Measurements from ENCODE around the gene OPHN1. TPM values are rescaled to one million over a fixed set of nuclear protein-coding genes. Genes with fewer than 3 reads are reported as not detected.

OPHN1 gene
- total RNA-seq, 4 donors from 2014 or later = 7.0 to 11.5 (median 10.5) TPM

- Histone ChIP-seq H3K4me1 (no peaks in the 10 kb centered on the region), H3K9me3 (no peaks in the 10 kb centered on the region), H3K27ac (no peak overlapping the region), H3K4me3 (replicated peaks in 1 of 3) (no peak overlapping the region), H3K36me3 (no peaks in the 10 kb centered on the region), H3K27me3 (no peaks in the 10 kb centered on the region)
- 81 to 91% methylated on average over 2 of the region's 2 CpGs for WGBS, 2 donors
- no peak for DNase-seq
- no peak for TF ChIP-seq POLR2A (IDR thresholded peaks at IDR 0.05)
- TF ChIP-seq CTCF (IDR thresholded peaks at IDR 0.05) = no peak
- intact Hi-C loops (cut with DNase I) = no loop called here
Observed at GRCh38 chrX:68121835-68122234, 311.5 kb downstream of the OPHN1 start.

DNA sequence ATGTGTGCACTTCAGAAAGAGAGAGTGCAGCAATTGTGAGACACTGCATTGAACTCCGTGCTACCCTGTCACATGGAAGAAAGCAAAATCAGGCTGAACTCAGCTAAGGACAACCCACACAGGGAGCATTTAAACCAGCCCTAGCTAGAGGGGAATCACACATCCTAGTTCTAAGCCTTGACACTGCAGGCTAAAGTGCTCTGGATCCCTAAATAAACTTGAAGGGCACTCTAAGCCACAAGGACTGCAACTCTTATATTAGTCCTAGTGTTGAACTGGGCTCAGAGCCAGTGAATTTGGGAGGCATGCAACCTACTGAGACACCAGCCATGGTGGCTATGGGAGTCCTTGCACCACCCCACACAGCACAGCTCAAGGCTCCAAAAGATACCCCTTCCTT lies 311.9 kb downstream of the OPHN1 start:
- intact Hi-C loops (cut with DNase I) = no loop called here
- DNase-seq = peak; percentile 5 to 8
- TF ChIP-seq POLR2A (IDR thresholded peaks at IDR 0.05) = no peak
- no peak for TF ChIP-seq CTCF (IDR thresholded peaks at IDR 0.05)
- H3K4me1 ChIP-seq = no peaks in the 10 kb centered on the region
- no peaks in the 10 kb centered on the region for H3K36me3 ChIP-seq
- no peak overlapping the region for H3K27ac ChIP-seq
- no peaks in the 10 kb centered on the region for H3K27me3 ChIP-seq
- no peaks in the 10 kb centered on the region for H3K9me3 ChIP-seq
- 11 to 63% methylated on average over 1 of the region's 1 CpG for WGBS, 2 donors
- H3K4me3 ChIP-seq (replicated peaks in 1 of 3) = no peak overlapping the region

DNA sequence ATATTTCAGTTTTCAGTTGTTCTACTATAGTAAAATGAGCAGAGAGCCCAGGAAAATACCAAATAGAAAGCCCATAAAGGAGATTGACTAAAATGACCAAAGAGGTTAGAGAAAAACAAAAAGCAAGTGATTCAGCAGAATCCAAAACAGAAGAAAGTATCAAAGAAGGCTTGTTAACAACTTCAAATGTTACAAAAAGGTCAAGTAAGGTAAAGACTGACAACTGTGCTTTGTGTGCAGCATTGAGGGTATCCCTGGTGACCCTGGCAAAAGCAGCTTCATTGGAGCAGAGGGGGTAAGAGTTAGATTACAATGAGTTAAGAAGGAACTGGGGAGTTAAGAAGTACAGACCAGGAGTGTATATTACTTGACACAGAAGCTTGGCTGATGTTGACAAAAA lies 317.9 kb downstream of the OPHN1 start:
- Histone ChIP-seq H3K27ac (no peak overlapping the region), H3K36me3 (no peaks in the 10 kb centered on the region), H3K4me1 (no peaks in the 10 kb centered on the region), H3K9me3 (no peaks in the 10 kb centered on the region), H3K4me3 (replicated peaks in 1 of 3) (no peak overlapping the region), H3K27me3 (no peaks in the 10 kb centered on the region)
- DNase-seq = no peak
- no peak for TF ChIP-seq CTCF (IDR thresholded peaks at IDR 0.05)
- no peak for TF ChIP-seq POLR2A (IDR thresholded peaks at IDR 0.05)
- intact Hi-C loops (cut with DNase I) = no loop called here

GRCh38 chrX:68114573-68115129 lies 318.6 kb downstream of the OPHN1 start:
- DNase-seq = no peak
- H3K4me3 ChIP-seq (replicated peaks in 1 of 3) = no peak overlapping the region
- no peaks in the 10 kb centered on the region for H3K9me3 ChIP-seq
- no peaks in the 10 kb centered on the region for H3K36me3 ChIP-seq
- TF ChIP-seq POLR2A (IDR thresholded peaks at IDR 0.05) (no peak), CTCF (IDR thresholded peaks at IDR 0.05) (no peak)
- 91% methylated on average over 4 of the region's 4 CpGs for WGBS, 2 donors
- no peaks in the 10 kb centered on the region for H3K4me1 ChIP-seq
- intact Hi-C loops (cut with DNase I) = no loop called here
- H3K27ac ChIP-seq = no peak overlapping the region
- no peaks in the 10 kb centered on the region for H3K27me3 ChIP-seq

DNA sequence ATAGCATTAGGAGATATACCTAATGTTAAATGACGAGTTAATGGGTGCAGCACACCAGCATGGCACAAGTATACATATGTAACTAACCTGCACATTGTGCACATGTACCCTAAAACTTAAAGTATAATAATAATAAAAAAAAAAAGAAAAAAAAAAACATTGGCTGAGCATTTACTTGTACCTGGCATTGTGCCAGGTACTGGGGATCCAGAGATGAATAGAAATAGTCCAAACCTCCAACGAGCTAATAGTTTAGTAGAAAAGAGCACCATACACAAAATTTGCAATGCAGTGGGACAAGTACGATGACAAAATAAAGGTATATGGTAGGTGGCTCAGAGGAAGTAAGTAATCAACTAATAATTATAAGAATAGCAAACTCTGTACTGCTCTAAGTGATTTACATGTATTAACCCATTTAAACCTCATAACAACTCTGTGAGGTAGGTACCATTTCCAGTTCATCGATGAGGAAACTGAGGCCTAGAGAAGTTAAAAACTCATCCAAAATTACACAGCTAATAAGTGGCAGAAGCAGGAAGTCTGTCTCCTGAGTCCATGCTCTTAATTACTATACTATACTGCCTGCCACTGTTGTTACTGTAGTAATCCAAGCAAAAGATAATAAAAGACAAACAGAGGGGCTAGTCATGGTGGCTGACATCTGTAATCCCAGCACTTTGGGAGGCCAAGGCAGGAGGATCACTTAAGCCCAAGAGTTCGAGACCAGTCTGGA lies 319.3 kb downstream of the OPHN1 start:
- Histone ChIP-seq H3K9me3 (no peaks in the 10 kb centered on the region), H3K4me1 (no peaks in the 10 kb centered on the region), H3K4me3 (replicated peaks in 1 of 3) (no peak overlapping the region), H3K36me3 (no peaks in the 10 kb centered on the region), H3K27ac (no peak overlapping the region), H3K27me3 (no peaks in the 10 kb centered on the region)
- DNase-seq = no peak
- WGBS, 2 donors = 75 to 79% methylated on average over 5 of the region's 5 CpGs
- TF ChIP-seq CTCF (IDR thresholded peaks at IDR 0.05) = no peak
- intact Hi-C loops (cut with DNase I) = no loop called here
